H1 (cell line): ENCODE measurements around the gene OPALIN. TPM values are rescaled to one million over a fixed set of nuclear protein-coding genes. Genes with fewer than 3 reads are reported as not detected.

Experiments used
- BACH1 ChIP-seq: IDR thresholded peaks from 2 replicates; pipeline ENCODE4 v1.6.1; 2012; ENCODE audit warnings: low read length, improper control_type of control experiment
- CHD2 ChIP-seq: IDR thresholded peaks from 2 replicates; pipeline ENCODE4 v1.6.1; 2012; ENCODE audit warnings: low read length, improper control_type of control experiment
- CTCF ChIP-seq, 3 experiments: IDR thresholded peaks; 1 replicate in 2 of 3; 2 replicates in 1 of 3; pipeline versions ENCODE4 v1.5.1 to v1.6.1; 2011; ENCODE audit warnings: low read length in 3 of 3, mild to moderate bottlenecking in 3 of 3, inconsistent platforms in 2 of 3, low read depth in 1 of 3, moderate library complexity in 1 of 3; ENCODE audit not compliant: insufficient read depth in 1 of 3; ENCODE audit errors: control extremely low read depth in 1 of 3
- EZH2 ChIP-seq: fragments of 200-600 bp; sonication (generic); IDR thresholded peaks from 2 replicates; pipeline ENCODE4 v1.7.1; 2012; ENCODE audit warnings: low read depth, mild to moderate bottlenecking, moderate library complexity, low read length, inconsistent platforms; ENCODE audit not compliant: severe bottlenecking
- JUND ChIP-seq: IDR thresholded peaks from 2 replicates; pipeline ENCODE4 v1.6.1; 2011; ENCODE audit warnings: mild to moderate bottlenecking, improper control_type of control experiment, low read length
- RAD21 ChIP-seq, 2 experiments: IDR thresholded peaks in 1 of 2; conservative IDR thresholded peaks in 1 of 2; 2 replicates each; pipeline ENCODE4 v1.6.1; 2011; ENCODE audit warnings: low read depth in 2 of 2, low read length in 2 of 2, improper control_type of control experiment in 1 of 2, inconsistent platforms in 1 of 2, mild to moderate bottlenecking in 1 of 2, moderate library complexity in 1 of 2
- TEAD4 ChIP-seq: IDR thresholded peaks from 2 replicates; pipeline ENCODE4 v1.6.1; 2012; ENCODE audit warnings: low read depth, low read length, inconsistent platforms, mixed read lengths
- polyA plus RNA-seq, 7 experiments: library from polyadenylated mRNA; depleted of rRNA in 3 of 7; stranded (reverse) in 5 of 7; unstranded in 2 of 7; fragments of >200 nt in 5 of 7; fragments of 200-250 nt in 2 of 7; gene quantifications; 1 replicate in 5 of 7; 2 replicates in 1 of 7; 4 replicates in 1 of 7; pipeline versions ENCODE4 v1.2.1 to v1.2.3, GENCODE V29; 2011 to 2013; ENCODE audit warnings: missing spikeins in 2 of 7, mixed read lengths in 2 of 7
- total RNA-seq: library from RNA; stranded (reverse); fragmentation: NEBNext Ultra II Directional; extraction: Animal tissue kit (Norgen Biotek cat#: 25700); gene quantifications from 2 replicates; pipeline ENCODE4 v1.2.1, GENCODE V29; 2021
- TF ChIP-seq, protein P1 (sequence below): fragments of 300-600 bp; sonication (generic); IDR thresholded peaks from 2 replicates; pipeline ENCODE4 v1.7.1; 2012; ENCODE audit warnings: low read length, moderate library complexity, mild to moderate bottlenecking, inconsistent platforms; ENCODE audit not compliant: insufficient replicate concordance

Gene OPALIN
- total and polyA plus RNA-seq, 2 of the 8 experiments (the other 6 are each of a cell fraction or from before 2014, with no cell fraction given) = 0.03 TPM; not detected in 1

- TF ChIP-seq, protein P1, sequence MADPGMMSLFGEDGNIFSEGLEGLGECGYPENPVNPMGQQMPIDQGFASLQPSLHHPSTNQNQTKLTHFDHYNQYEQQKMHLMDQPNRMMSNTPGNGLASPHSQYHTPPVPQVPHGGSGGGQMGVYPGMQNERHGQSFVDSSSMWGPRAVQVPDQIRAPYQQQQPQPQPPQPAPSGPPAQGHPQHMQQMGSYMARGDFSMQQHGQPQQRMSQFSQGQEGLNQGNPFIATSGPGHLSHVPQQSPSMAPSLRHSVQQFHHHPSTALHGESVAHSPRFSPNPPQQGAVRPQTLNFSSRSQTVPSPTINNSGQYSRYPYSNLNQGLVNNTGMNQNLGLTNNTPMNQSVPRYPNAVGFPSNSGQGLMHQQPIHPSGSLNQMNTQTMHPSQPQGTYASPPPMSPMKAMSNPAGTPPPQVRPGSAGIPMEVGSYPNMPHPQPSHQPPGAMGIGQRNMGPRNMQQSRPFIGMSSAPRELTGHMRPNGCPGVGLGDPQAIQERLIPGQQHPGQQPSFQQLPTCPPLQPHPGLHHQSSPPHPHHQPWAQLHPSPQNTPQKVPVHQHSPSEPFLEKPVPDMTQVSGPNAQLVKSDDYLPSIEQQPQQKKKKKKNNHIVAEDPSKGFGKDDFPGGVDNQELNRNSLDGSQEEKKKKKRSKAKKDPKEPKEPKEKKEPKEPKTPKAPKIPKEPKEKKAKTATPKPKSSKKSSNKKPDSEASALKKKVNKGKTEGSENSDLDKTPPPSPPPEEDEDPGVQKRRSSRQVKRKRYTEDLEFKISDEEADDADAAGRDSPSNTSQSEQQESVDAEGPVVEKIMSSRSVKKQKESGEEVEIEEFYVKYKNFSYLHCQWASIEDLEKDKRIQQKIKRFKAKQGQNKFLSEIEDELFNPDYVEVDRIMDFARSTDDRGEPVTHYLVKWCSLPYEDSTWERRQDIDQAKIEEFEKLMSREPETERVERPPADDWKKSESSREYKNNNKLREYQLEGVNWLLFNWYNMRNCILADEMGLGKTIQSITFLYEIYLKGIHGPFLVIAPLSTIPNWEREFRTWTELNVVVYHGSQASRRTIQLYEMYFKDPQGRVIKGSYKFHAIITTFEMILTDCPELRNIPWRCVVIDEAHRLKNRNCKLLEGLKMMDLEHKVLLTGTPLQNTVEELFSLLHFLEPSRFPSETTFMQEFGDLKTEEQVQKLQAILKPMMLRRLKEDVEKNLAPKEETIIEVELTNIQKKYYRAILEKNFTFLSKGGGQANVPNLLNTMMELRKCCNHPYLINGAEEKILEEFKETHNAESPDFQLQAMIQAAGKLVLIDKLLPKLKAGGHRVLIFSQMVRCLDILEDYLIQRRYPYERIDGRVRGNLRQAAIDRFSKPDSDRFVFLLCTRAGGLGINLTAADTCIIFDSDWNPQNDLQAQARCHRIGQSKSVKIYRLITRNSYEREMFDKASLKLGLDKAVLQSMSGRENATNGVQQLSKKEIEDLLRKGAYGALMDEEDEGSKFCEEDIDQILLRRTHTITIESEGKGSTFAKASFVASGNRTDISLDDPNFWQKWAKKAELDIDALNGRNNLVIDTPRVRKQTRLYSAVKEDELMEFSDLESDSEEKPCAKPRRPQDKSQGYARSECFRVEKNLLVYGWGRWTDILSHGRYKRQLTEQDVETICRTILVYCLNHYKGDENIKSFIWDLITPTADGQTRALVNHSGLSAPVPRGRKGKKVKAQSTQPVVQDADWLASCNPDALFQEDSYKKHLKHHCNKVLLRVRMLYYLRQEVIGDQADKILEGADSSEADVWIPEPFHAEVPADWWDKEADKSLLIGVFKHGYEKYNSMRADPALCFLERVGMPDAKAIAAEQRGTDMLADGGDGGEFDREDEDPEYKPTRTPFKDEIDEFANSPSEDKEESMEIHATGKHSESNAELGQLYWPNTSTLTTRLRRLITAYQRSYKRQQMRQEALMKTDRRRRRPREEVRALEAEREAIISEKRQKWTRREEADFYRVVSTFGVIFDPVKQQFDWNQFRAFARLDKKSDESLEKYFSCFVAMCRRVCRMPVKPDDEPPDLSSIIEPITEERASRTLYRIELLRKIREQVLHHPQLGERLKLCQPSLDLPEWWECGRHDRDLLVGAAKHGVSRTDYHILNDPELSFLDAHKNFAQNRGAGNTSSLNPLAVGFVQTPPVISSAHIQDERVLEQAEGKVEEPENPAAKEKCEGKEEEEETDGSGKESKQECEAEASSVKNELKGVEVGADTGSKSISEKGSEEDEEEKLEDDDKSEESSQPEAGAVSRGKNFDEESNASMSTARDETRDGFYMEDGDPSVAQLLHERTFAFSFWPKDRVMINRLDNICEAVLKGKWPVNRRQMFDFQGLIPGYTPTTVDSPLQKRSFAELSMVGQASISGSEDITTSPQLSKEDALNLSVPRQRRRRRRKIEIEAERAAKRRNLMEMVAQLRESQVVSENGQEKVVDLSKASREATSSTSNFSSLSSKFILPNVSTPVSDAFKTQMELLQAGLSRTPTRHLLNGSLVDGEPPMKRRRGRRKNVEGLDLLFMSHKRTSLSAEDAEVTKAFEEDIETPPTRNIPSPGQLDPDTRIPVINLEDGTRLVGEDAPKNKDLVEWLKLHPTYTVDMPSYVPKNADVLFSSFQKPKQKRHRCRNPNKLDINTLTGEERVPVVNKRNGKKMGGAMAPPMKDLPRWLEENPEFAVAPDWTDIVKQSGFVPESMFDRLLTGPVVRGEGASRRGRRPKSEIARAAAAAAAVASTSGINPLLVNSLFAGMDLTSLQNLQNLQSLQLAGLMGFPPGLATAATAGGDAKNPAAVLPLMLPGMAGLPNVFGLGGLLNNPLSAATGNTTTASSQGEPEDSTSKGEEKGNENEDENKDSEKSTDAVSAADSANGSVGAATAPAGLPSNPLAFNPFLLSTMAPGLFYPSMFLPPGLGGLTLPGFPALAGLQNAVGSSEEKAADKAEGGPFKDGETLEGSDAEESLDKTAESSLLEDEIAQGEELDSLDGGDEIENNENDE = no peak
- TF ChIP-seq JUND (0 out of 2 replicates have a peak, but pooled peaks have one; percentile 24), EZH2 (no peak), TEAD4 (peak; percentile 85), CTCF (IDR thresholded peaks at IDR 0.05; ENCODE audit: control extremely low read depth in 1 of 3, insufficient read depth in 1 of 3, low read depth in 1 of 3, low read length in 3 of 3) (peak; percentile 86 to 97 (median 87)), BACH1 (peak; percentile 29; the same call in 1 of the 2 replicates), CHD2 (no peak), RAD21 (IDR thresholded peaks at IDR 0.05 in 1 of 2, conservative IDR thresholded peaks at IDR 0.05 in 1 of 2; ENCODE audit: low read depth in 2 of 2, low read length in 2 of 2) (peak; percentile 71 to 79)
Observed at GRCh38 chr10:96370584-96371157, 11.9 kb upstream of the OPALIN start (continued).
